Upper lobe of right lung (tissue), 1 donor: ENCODE measurements around the gene GDF15. TPM values are rescaled to one million over a fixed set of nuclear protein-coding genes. Genes with fewer than 3 reads are reported as not detected.

Source experiments
- ATAC-seq: fragments of 200-7000 bp; cut with Tn5 transposase; one replicate; pipeline ENCODE4 v1.9.1; 2020; ENCODE audit warnings: mild to moderate bottlenecking, moderate library complexity
- DNase-seq: peaks from one replicate; pipeline ENCODE4 v3.0.0-alpha.2; 2020
- H3K27ac ChIP-seq: fragments of 200-600 bp; one replicate; pipeline ENCODE4 v1.8.0; 2022
- H3K27me3 ChIP-seq: fragments of 200-600 bp; one replicate; pipeline ENCODE4 v1.8.0; 2022; ENCODE audit warnings: mild to moderate bottlenecking
- H3K36me3 ChIP-seq: fragments of 200-600 bp; one replicate; pipeline ENCODE4 v1.8.0; 2022
- H3K4me1 ChIP-seq: fragments of 200-600 bp; one replicate; pipeline ENCODE4 v1.8.0; 2022
- H3K4me3 ChIP-seq: fragments of 200-600 bp; one replicate; pipeline ENCODE4 v1.8.0; 2022; ENCODE audit warnings: mild to moderate bottlenecking
- H3K9me3 ChIP-seq: fragments of 200-600 bp; one replicate; pipeline ENCODE4 v1.8.0; 2022
- intact Hi-C: fragments of 100-400 bp; cut with DNase I; formaldehyde crosslinking; loops from one replicate; pipeline ENCODE4 v1.11.0; 2022
- total RNA-seq: library from RNA; stranded (reverse); fragmentation: NEBNext Ultra II Directional; extraction: Animal tissue kit (Norgen Biotek cat#: 25700); gene quantifications from one replicate; pipeline ENCODE4 v1.2.1, GENCODE V29; 2021
- TF ChIP-seq, protein P1 (sequence below): fragments of 200-600 bp; IDR thresholded peaks from one replicate; pipeline ENCODE4 v1.8.0; 2022; ENCODE audit warnings: antibody characterized with exemption
- donor health status: DM: no; HTN: yes; CAD: no; lungs with severe emphysema.

The GDF15 gene
- total RNA-seq, 1 donor from 2014 or later: 105 TPM

DNA sequence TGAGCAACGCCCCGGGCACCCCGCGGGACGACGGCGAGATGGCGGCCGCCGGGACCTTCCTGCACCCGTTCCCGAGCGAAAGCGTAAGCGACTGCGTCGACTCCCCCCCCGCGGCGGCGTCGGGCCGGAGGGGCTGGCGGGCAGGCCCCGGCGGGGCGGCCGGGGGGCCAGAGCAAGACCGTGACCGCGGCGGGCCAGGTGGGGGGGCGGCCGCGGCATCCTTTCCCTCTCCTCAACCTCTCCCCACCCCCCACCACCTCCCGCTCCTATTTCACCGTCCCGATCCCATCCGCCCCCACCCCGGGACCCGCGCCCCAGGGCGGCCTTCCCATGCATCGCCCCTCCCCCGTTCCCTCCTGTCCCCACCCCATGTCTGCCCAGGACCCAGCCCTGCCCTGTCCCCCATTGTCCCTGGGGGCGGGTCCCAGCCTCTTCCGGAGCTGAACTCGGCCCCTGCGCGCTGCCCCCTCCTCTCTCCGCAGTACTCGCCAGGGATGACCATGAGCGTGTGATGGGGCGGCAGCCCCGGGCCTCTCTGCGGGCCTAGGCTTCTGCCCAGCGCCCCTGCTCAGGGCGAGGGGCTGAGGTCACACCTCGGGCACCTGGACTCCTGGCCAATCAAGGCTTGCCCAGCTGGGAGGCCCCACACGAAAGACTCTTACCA lies 47.9 kb downstream of the GDF15 start:
- Histone ChIP-seq H3K27me3 (no peaks in the 10 kb centered on the region), H3K9me3 (no peaks in the 10 kb centered on the region), H3K36me3 (no peaks in the 10 kb centered on the region), H3K4me1 (peaks cover 32% of the 10 kb centered on the region), H3K4me3 (peak overlapping the region; percentile 45), H3K27ac (no peak overlapping the region)
- TF ChIP-seq, protein P1, sequence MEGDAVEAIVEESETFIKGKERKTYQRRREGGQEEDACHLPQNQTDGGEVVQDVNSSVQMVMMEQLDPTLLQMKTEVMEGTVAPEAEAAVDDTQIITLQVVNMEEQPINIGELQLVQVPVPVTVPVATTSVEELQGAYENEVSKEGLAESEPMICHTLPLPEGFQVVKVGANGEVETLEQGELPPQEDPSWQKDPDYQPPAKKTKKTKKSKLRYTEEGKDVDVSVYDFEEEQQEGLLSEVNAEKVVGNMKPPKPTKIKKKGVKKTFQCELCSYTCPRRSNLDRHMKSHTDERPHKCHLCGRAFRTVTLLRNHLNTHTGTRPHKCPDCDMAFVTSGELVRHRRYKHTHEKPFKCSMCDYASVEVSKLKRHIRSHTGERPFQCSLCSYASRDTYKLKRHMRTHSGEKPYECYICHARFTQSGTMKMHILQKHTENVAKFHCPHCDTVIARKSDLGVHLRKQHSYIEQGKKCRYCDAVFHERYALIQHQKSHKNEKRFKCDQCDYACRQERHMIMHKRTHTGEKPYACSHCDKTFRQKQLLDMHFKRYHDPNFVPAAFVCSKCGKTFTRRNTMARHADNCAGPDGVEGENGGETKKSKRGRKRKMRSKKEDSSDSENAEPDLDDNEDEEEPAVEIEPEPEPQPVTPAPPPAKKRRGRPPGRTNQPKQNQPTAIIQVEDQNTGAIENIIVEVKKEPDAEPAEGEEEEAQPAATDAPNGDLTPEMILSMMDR: no peak
- ATAC-seq (no peak), DNase-seq (no peak)
- intact Hi-C loops: no loop called here

- no peaks in the 10 kb centered on the region for H3K36me3 ChIP-seq
- no peak for DNase-seq
- intact Hi-C loops: no loop called here
- peaks cover 28% of the 10 kb centered on the region for H3K4me1 ChIP-seq
- no peak overlapping the region for H3K27ac ChIP-seq
- no peaks in the 10 kb centered on the region for H3K27me3 ChIP-seq
- TF ChIP-seq, protein P1: no peak
- peak overlapping the region; percentile 45 for H3K4me3 ChIP-seq
- no peaks in the 10 kb centered on the region for H3K9me3 ChIP-seq
- ATAC-seq: no peak
Observed at GRCh38 chr19:18434411-18435175, 48.6 kb downstream of the GDF15 start.

DNA sequence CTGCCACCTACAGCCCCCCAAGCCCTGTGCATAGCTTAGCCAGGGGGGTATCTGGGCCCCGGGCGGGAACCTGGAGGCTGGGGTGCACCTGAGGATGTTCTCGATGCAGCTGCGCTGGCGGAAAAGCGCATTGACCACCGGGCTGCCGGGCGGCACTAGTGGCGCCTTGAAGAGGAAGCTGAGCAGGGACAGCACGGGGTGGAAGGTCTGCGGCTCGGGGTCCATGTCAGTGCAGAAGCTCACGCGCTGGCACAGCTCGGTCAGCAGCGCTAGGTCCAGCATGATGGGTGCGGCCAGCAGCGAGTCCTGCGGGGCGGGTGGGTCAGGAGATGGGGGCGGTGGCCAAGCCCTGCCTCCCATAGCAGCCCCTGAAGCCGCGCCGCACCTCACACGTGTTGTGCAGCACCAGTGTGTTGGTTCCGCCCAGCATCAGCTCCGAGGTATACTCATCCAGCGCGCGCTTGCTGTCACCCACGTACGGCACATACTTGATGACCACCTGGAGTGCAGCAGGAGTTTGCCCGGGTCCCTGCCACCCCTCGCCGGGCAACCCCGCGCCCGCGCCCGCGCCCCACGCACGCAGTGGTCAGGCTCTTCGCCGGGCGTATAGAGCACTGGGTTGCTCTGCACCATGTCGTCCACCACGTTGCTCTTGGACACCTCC lies 49.4 kb downstream of the GDF15 start:
- DNase-seq (no peak), ATAC-seq (no peak)
- Histone ChIP-seq H3K27ac (no peak overlapping the region), H3K9me3 (no peaks in the 10 kb centered on the region), H3K27me3 (no peaks in the 10 kb centered on the region), H3K4me3 (no peak overlapping the region), H3K4me1 (peaks cover 25% of the 10 kb centered on the region), H3K36me3 (no peaks in the 10 kb centered on the region)
- intact Hi-C loops: no loop called here
- TF ChIP-seq, protein P1: no peak

DNA sequence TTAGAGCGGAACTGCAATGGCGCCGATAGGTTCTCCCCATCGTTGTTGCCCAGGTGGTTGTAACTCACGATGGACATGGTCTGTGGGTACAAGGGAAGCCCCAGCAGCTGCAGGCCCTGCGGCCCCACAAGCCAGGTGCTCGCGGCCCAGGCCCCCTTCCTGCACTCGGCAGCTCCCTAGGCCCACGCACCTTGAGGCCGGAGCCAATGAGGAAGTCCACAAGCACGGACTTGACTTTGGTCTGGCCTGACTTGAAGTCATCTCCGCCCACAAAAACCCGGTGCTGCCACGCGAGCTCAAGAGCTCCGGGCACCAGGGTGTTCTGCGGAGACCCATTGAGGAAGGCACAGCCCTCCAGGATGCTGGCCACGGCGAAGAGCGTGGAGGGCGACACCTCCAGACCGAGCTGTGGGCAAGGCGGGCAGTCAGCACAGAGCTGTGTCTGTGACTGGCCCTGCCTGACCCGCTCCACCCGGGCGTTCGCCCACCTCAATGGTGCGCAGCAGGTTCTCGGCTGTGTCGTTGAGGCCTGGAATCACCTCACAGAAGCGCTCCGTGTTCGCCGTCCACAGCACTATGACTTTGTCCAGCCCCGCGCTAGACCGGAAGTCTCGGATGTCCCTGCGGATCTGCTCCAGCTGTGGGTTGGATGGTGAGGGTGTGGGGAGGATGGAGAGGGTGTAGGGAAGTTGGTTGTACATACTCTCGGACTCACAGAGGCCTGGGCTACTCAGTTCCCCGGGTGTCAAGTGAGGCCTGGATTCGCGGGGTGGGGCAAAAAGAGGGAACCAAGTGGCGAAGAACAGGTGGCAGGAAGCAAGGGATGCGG lies 50.1 kb downstream of the GDF15 start:
- TF ChIP-seq, protein P1: no peak
- Histone ChIP-seq H3K27me3 (no peaks in the 10 kb centered on the region), H3K9me3 (no peaks in the 10 kb centered on the region), H3K4me3 (peak overlapping the region; percentile 63), H3K27ac (no peak overlapping the region), H3K4me1 (peaks cover 25% of the 10 kb centered on the region), H3K36me3 (no peaks in the 10 kb centered on the region)
- DNase-seq (no peak), ATAC-seq (no peak)
- intact Hi-C loops: no loop called here
